Panc1 (cell line): ENCODE measurements around the gene PRDM10. TPM values are rescaled to one million over a fixed set of nuclear protein-coding genes. Genes with fewer than 3 reads are reported as not detected.

Experiments
- total RNA-seq: library from RNA; stranded (reverse); gene quantifications from one replicate; pipeline ENCODE4 v1.2.1, GENCODE V29; 2021; ENCODE audit not compliant: unreplicated experiment

The PRDM10 gene
- total RNA-seq, 1 experiment from 2014 or later: 12.5 TPM

Other genes with a start within 250 kb of the PRDM10 start
- 2.6 TPM for gene TMEM45B, start 187.0 kb downstream of the PRDM10 start, total RNA-seq
- gene NFRKB, start 107.3 kb downstream of the PRDM10 start, total RNA-seq: 58.8 TPM
- gene APLP2, start 67.1 kb upstream of the PRDM10 start, total RNA-seq: 589 TPM
- gene ST14, start 156.9 kb upstream of the PRDM10 start, total RNA-seq: 1.8 TPM